H9 (cell line): ENCODE results near the gene C3orf52. TPM values are rescaled to one million over a fixed set of nuclear protein-coding genes. Genes with fewer than 3 reads are reported as not detected.

Experiments used
- DNase-seq: peaks from one replicate; pipeline ENCODE4 v3.0.0-alpha.2; 2017
- H2AFZ ChIP-seq: one replicate; pipeline ENCODE4 v1.6.1; 2013; ENCODE audit warnings: mild to moderate bottlenecking, low read length, control low read depth, moderate library complexity
- H2AK5ac ChIP-seq: 2 replicates; pipeline ENCODE4 v1.6.1; 2013; ENCODE audit warnings: low read length, control low read depth, mixed read lengths; ENCODE audit not compliant: insufficient read length
- H2BK120ac ChIP-seq: one replicate; pipeline ENCODE4 v1.6.1; 2013; ENCODE audit warnings: low read depth, mild to moderate bottlenecking, low read length, control low read depth, inconsistent platforms; ENCODE audit not compliant: poor library complexity, severe bottlenecking
- H2BK12ac ChIP-seq: 2 replicates; pipeline ENCODE4 v1.6.1; 2013; ENCODE audit warnings: low read length, control low read depth, mixed read lengths, low read depth; ENCODE audit not compliant: insufficient read length
- H2BK15ac ChIP-seq: 2 replicates; pipeline ENCODE4 v1.6.1; 2013; ENCODE audit warnings: low read depth, low read length, control low read depth
- H2BK20ac ChIP-seq: one replicate; pipeline ENCODE4 v1.6.1; 2013; ENCODE audit warnings: low read depth, mild to moderate bottlenecking, low read length, control low read depth, inconsistent platforms; ENCODE audit not compliant: poor library complexity, severe bottlenecking
- H2BK5ac ChIP-seq: 2 replicates; pipeline ENCODE4 v1.6.1; 2013; ENCODE audit warnings: low read length, control low read depth, mixed read lengths; ENCODE audit not compliant: insufficient read length
- H3K14ac ChIP-seq: 2 replicates; pipeline ENCODE4 v1.6.1; 2013; ENCODE audit warnings: low read length, control low read depth; ENCODE audit not compliant: insufficient read depth
- H3K18ac ChIP-seq: 2 replicates; pipeline ENCODE4 v1.6.1; 2013; ENCODE audit warnings: low read depth, mild to moderate bottlenecking, mixed read lengths, low read length, control low read depth; ENCODE audit not compliant: insufficient read length
- H3K23ac ChIP-seq: 2 replicates; pipeline ENCODE4 v1.6.1; 2013; ENCODE audit warnings: low read length, control low read depth, mixed read lengths, low read depth; ENCODE audit not compliant: insufficient read length
- H3K23me2 ChIP-seq: 2 replicates; pipeline ENCODE4 v1.6.1; 2013; ENCODE audit warnings: low read depth, mild to moderate bottlenecking, mixed read lengths, low read length, control low read depth; ENCODE audit not compliant: insufficient read length, poor library complexity, severe bottlenecking
- H3K27ac ChIP-seq: 2 replicates; pipeline ENCODE4 v1.5.1; 2013; ENCODE audit warnings: low read length, control low read depth, mixed read lengths, low read depth; ENCODE audit not compliant: insufficient read length
- H3K27me3 ChIP-seq: 2 replicates; pipeline ENCODE4 v1.6.1; 2013; ENCODE audit warnings: low read length, control low read depth, inconsistent platforms; ENCODE audit not compliant: insufficient read depth
- H3K4ac ChIP-seq: 2 replicates; pipeline ENCODE4 v1.6.1; 2013; ENCODE audit warnings: low read depth, mild to moderate bottlenecking, control low read depth, inconsistent platforms, low read length, moderate library complexity
- H3K4me1 ChIP-seq: 2 replicates; pipeline ENCODE4 v1.6.1; 2013; ENCODE audit warnings: low read length, control low read depth, inconsistent platforms; ENCODE audit not compliant: insufficient read depth
- H3K4me2 ChIP-seq: 2 replicates; pipeline ENCODE4 v1.6.1; 2013; ENCODE audit warnings: low read length, control low read depth, mixed read lengths; ENCODE audit not compliant: insufficient read length, insufficient read depth
- H3K56ac ChIP-seq: 2 replicates; pipeline ENCODE4 v1.6.1; 2013; ENCODE audit warnings: low read depth, mild to moderate bottlenecking, mixed read lengths, low read length, control low read depth; ENCODE audit not compliant: insufficient read length
- H3K79me1 ChIP-seq: 2 replicates; pipeline ENCODE4 v1.6.1; 2013; ENCODE audit warnings: low read depth, mild to moderate bottlenecking, moderate library complexity, low read length, control low read depth, inconsistent platforms; ENCODE audit not compliant: insufficient read depth, poor library complexity, severe bottlenecking
- H3K79me2 ChIP-seq: 2 replicates; pipeline ENCODE4 v1.6.1; 2013; ENCODE audit warnings: low read length, control low read depth, inconsistent platforms; ENCODE audit not compliant: insufficient read depth
- H3K9ac ChIP-seq: 2 replicates; pipeline ENCODE4 v1.6.1; 2013; ENCODE audit warnings: low read length, control low read depth, mixed read lengths; ENCODE audit not compliant: insufficient read length; ENCODE audit errors: extremely low read depth
- H3K9me3 ChIP-seq: one replicate; pipeline ENCODE4 v1.6.1; 2013; ENCODE audit warnings: low read depth, low read length, inconsistent platforms; ENCODE audit not compliant: control insufficient read depth
- H3T11ph ChIP-seq: one replicate; pipeline ENCODE4 v1.6.1; 2013; ENCODE audit warnings: mild to moderate bottlenecking, low read length, control low read depth, inconsistent platforms
- H4K20me1 ChIP-seq: one replicate; pipeline ENCODE4 v1.6.1; 2013; ENCODE audit not compliant: control insufficient read depth, insufficient read length, insufficient read depth
- H4K5ac ChIP-seq: 2 replicates; pipeline ENCODE4 v1.6.1; 2013; ENCODE audit warnings: low read depth, mild to moderate bottlenecking, mixed read lengths, low read length, control low read depth; ENCODE audit not compliant: insufficient read length
- H4K8ac ChIP-seq: replicated peaks from 2 replicates; pipeline ENCODE4 v1.6.1; 2013; ENCODE audit warnings: low read length, control low read depth, mixed read lengths, low read depth; ENCODE audit not compliant: insufficient read length
- H4K91ac ChIP-seq: 2 replicates; pipeline ENCODE4 v1.6.1; 2013; ENCODE audit warnings: low read depth, mild to moderate bottlenecking, moderate library complexity, mixed read lengths, low read length, control low read depth; ENCODE audit not compliant: insufficient read length
- H3K27ac Mint-ChIP-seq, 3 experiments: 2 replicates in 2 of 3; 3 replicates in 1 of 3; pipeline ENCODE4 v1.8.0; 2020 to 2021; ENCODE audit warnings: mixed read lengths in 3 of 3, mild to moderate bottlenecking in 1 of 3, moderate library complexity in 1 of 3
- H3K27me3 Mint-ChIP-seq: 2 replicates; pipeline ENCODE4 v1.8.0; 2021; ENCODE audit warnings: low read depth, mild to moderate bottlenecking, moderate library complexity, mixed read lengths
- H3K36me3 Mint-ChIP-seq, 3 experiments: 2 replicates in 2 of 3; 3 replicates in 1 of 3; pipeline ENCODE4 v1.8.0; 2020 to 2021; ENCODE audit warnings: low read depth in 3 of 3, mixed read lengths in 3 of 3; ENCODE audit not compliant: insufficient read depth in 1 of 3
- H3K4me1 Mint-ChIP-seq, 2 experiments: 2 replicates each; pipeline ENCODE4 v1.8.0; 2020; ENCODE audit warnings: mixed read lengths in 2 of 2
- H3K4me3 Mint-ChIP-seq, 2 experiments: 2 replicates in 1 of 2; 3 replicates in 1 of 2; pipeline ENCODE4 v1.8.0; 2020 to 2021; ENCODE audit warnings: mild to moderate bottlenecking in 2 of 2, mixed read lengths in 2 of 2, moderate library complexity in 1 of 2
- H3K9me3 Mint-ChIP-seq, 2 experiments: 2 replicates in 1 of 2; 3 replicates in 1 of 2; pipeline ENCODE4 v1.8.0; 2020; ENCODE audit warnings: mild to moderate bottlenecking in 2 of 2, mixed read lengths in 2 of 2, moderate library complexity in 1 of 2
- CTCF ChIP-seq: fragments of 200-600 bp; sonication (generic); conservative IDR thresholded peaks from 3 replicates; pipeline ENCODE4 v1.8.0; 2021; ENCODE audit warnings: antibody characterized with exemption, mild to moderate bottlenecking
- WGBS: extraction: QIAGEN DNeasy Blood & Tissue Kit; methylation state at CpG from one replicate; pipeline ENCODE4 v1.1.7; 2013; ENCODE audit warnings: missing lambda C conversion rate, low lambda C conversion rate, mixed read lengths; ENCODE audit not compliant: insufficient read length; ENCODE audit errors: extremely low coverage; 5-methylcytosine and 5-hydroxymethylcytosine counted together
- total RNA-seq: library from RNA; stranded (reverse); gene quantifications from 2 replicates; pipeline ENCODE4 v1.2.1, GENCODE V29; 2021

Gene C3orf52
- total RNA-seq, 1 experiment from 2014 or later = 11.2 TPM

DNA sequence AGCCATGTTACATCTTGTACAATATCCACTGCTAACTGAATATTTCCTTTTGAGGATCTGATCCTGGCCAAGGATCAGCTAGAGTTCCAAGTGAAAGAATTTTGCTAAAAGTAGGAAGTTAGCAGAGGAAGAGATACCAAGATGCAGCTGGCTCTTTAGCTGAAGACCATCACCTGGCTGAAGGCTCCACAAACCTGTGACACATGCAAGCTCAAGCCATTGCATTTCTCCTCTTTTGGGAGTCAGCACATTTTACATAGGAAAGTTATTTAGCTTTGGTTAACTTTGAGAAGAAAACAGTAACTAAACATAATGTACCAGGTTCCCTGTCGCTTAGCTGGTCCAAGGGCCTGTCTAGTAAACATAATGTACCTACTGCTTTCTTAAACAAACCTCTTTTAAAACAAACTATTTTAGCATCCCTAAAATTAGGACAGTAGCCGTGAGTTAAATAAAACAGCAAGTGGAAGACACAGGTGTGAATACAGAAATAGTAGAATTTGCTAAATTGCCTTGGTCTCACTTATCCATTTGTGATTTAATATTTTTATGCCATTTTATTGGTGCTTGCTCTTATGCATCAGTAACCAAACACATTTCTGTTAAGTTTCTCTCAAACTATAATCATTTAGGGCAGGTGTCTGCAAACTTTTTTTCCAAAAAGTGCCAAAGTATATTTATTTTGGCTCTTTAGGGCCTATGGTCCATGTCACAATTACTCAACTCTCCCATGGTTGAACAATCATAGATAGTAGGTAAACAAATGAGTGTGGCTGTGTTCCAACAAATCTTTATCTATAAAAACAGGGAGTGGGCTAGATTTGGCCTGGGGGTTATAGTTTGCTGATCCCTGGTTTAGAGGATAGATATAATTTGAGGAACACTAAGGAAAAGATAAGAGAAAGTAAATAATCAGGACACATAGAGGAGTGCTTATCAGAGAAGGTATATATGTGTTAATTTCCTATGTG lies 35.7 kb downstream of the C3orf52 start:
- Histone ChIP-seq H3K27ac (no peak overlapping the region), H4K91ac (no peak overlapping the region), H3K4me1 (peaks cover 7% of the 10 kb centered on the region; the same call in 1 of the 2 replicates), H3K23me2 (no peaks in the 10 kb centered on the region), H3K4ac (no peak overlapping the region), H3T11ph (no peak overlapping the region), H3K9me3 (no peaks in the 10 kb centered on the region), H3K27me3 (no peaks in the 10 kb centered on the region), H2BK15ac (no peak overlapping the region), H2BK120ac (no peak overlapping the region), H3K79me1 (no peaks in the 10 kb centered on the region), H2BK12ac (no peak overlapping the region), H4K20me1 (no peaks in the 10 kb centered on the region), H3K23ac (no peak overlapping the region), H3K14ac (no peak overlapping the region), H2BK20ac (no peak overlapping the region), H3K18ac (no peak overlapping the region), H3K4me2 (no peak overlapping the region), H3K9ac (no peak overlapping the region), H3K79me2 (no peaks in the 10 kb centered on the region), H4K5ac (no peak overlapping the region), H2AFZ (no peak overlapping the region), H4K8ac (no peak overlapping the region), H2AK5ac (no peak overlapping the region), H2BK5ac (no peak overlapping the region), H3K56ac (no peak overlapping the region)
- Mint-ChIP-seq H3K9me3 (no peaks in the 10 kb centered on the region; a peak in 1 of 5 replicates), H3K36me3 (peaks cover 2 to 10% (median 7%) of the 10 kb centered on the region in 3 experiments; a peak in 5 of 7 replicates), H3K27me3 (no peaks in the 10 kb centered on the region), H3K4me3 (no peak overlapping the region), H3K4me1 (peaks cover 45 to 50% of the 10 kb centered on the region in 2 experiments), H3K27ac (no peak overlapping the region)
- TF ChIP-seq CTCF = no peak
- no CpG with 5 or more reads among the region's 2 CpGs for WGBS
- no peak for DNase-seq
